K562 (cell line): ENCODE data around the gene LRRC14B. TPM values are rescaled to one million over a fixed set of nuclear protein-coding genes. Genes with fewer than 3 reads are reported as not detected.

Source experiments
- ATAC-seq: fragments of 200-7000 bp; cut with Tn5 transposase; 3 replicates; pipeline ENCODE4 v1.9.1; 2020; ENCODE audit warnings: moderate library complexity
- BruUV-seq: library from RNA; stranded (reverse); fragments of 400-500 nt; replicated peaks from 2 replicates; lab custom pipeline; 2021; lab: Mats Ljungman, UMichigan
- CTCF ChIA-PET: fragments of 300-600 bp; formaldehyde crosslinking; extraction: SDS; loops from one replicate; lab custom pipeline; 2021; ENCODE audit warnings: low intra/inter-chr PET ratio; lab: Yijun Ruan, JAX
- POLR2A ChIA-PET: fragments of 300-600, 350-650 bp; sonication (Branson Sonifier 250); formaldehyde crosslinking; extraction: SDS; loops from one replicate; lab custom pipeline; 2021; ENCODE audit warnings: antibody characterized with exemption, inconsistent platforms; lab: Yijun Ruan, JAX
- DNase-seq, 4 experiments: peaks; one replicate each; pipeline versions ENCODE4 v3.0.0 to v3.0.0-alpha.2; 2011 to 2018; ENCODE audit warnings: low spot score in 3 of 4, mixed read lengths in 3 of 4; ENCODE audit errors: extremely low read depth in 1 of 4
- FAIRE-seq: peaks from 2 replicates; lab custom pipeline; 2011; peaks lifted over from hg19 to GRCh38; lab: Jason Lieb, UNC
- H2AFZ ChIP-seq: 2 replicates; pipeline ENCODE4 v1.6.0; 2011; ENCODE audit warnings: low read depth, low read length, control low read depth, inconsistent platforms
- H3K27ac ChIP-seq: fragments of 200-600 bp; 3 replicates; pipeline ENCODE4 v1.8.0; 2011; ENCODE audit warnings: low read depth, mild to moderate bottlenecking, control low read depth, inconsistent platforms, low read length, moderate library complexity, mixed read lengths; ENCODE audit errors: extremely low read depth
- H3K27me3 ChIP-seq, 2 experiments: fragments of 300-600 bp in 1 of 2; 2 replicates in 1 of 2; 3 replicates in 1 of 2; pipeline versions ENCODE4 v1.6.0 to v1.8.0; 2011; ENCODE audit warnings: inconsistent platforms in 2 of 2, low read length in 2 of 2, mild to moderate bottlenecking in 1 of 2, mixed read lengths in 1 of 2, moderate library complexity in 1 of 2; ENCODE audit not compliant: control insufficient read depth in 2 of 2, insufficient read depth in 2 of 2
- H3K36me3 ChIP-seq: fragments of 300-600 bp; 3 replicates; pipeline ENCODE4 v1.8.0; 2011; ENCODE audit warnings: mild to moderate bottlenecking, low read length, inconsistent platforms; ENCODE audit not compliant: control insufficient read depth, insufficient read depth
- H3K4me1 ChIP-seq, 2 experiments: fragments of 200-600 bp in 1 of 2; replicated peaks in 1 of 2; 2 replicates in 1 of 2; 3 replicates in 1 of 2; pipeline versions ENCODE4 v1.5.1 to v1.8.0; 2011; ENCODE audit warnings: inconsistent platforms in 2 of 2, low read length in 2 of 2, mild to moderate bottlenecking in 1 of 2, mixed read lengths in 1 of 2, moderate library complexity in 1 of 2; ENCODE audit not compliant: control insufficient read depth in 2 of 2, insufficient read depth in 2 of 2
- H3K4me2 ChIP-seq: 2 replicates; pipeline ENCODE4 v1.6.1; 2011; ENCODE audit warnings: low read length, control low read depth, inconsistent platforms, mixed read lengths; ENCODE audit not compliant: insufficient read depth
- H3K4me3 ChIP-seq: fragments of 200-600 bp; sonication (generic), shearing (Covaris generic); 2 replicates; pipeline ENCODE4 v1.5.1; 2016; ENCODE audit warnings: control low read depth, inconsistent platforms
- H3K79me2 ChIP-seq: fragments of 200-600 bp; 3 replicates; pipeline ENCODE4 v1.8.0; 2011; ENCODE audit warnings: low read length, inconsistent platforms; ENCODE audit not compliant: control insufficient read depth, insufficient read depth
- H3K9ac ChIP-seq, 2 experiments: 2 replicates each; pipeline versions ENCODE4 v1.6.0 to v1.6.1; 2011; ENCODE audit warnings: low read depth in 2 of 2, low read length in 2 of 2, control low read depth in 1 of 2, inconsistent platforms in 1 of 2, mild to moderate bottlenecking in 1 of 2, mixed read lengths in 1 of 2; ENCODE audit not compliant: insufficient read depth in 1 of 2
- H3K9me1 ChIP-seq: one replicate; pipeline ENCODE4 v1.6.0; 2011; ENCODE audit warnings: inconsistent platforms, mild to moderate bottlenecking, low read length, moderate library complexity; ENCODE audit not compliant: control insufficient read depth, insufficient read depth
- H3K9me3 ChIP-seq: replicated peaks from 2 replicates; pipeline ENCODE4 v1.5.1; 2011; ENCODE audit warnings: low read depth, low read length, inconsistent platforms; ENCODE audit not compliant: control insufficient read depth, insufficient read depth
- H4K20me1 ChIP-seq: replicated peaks from 2 replicates; pipeline ENCODE4 v1.6.1; 2011; ENCODE audit warnings: low read length, inconsistent platforms, mixed read lengths; ENCODE audit not compliant: control insufficient read depth, insufficient read depth
- CHCHD3 ChIP-seq: fragments of 250-450 bp; sonication (Bioruptor Pico); IDR thresholded peaks from 2 replicates; pipeline ENCODE4 v2.1.2; 2022; ENCODE audit warnings: mild to moderate bottlenecking
- ETV6 ChIP-seq, 3 experiments: fragments of 150-350 bp in 1 of 3; sonication (generic) in 1 of 3; formaldehyde crosslinking in 1 of 3; IDR thresholded peaks; 2 replicates each; pipeline versions ENCODE4 v1.6.1 to v1.8.0; 2014 to 2022; ENCODE audit warnings: borderline replicate concordance in 2 of 3, low read depth in 2 of 3, antibody characterized with exemption in 1 of 3, low read length in 1 of 3, mild to moderate bottlenecking in 1 of 3, missing genetic modification reagents in 1 of 3
- JUND ChIP-seq, 2 experiments: IDR thresholded peaks; 2 replicates in 1 of 2; 3 replicates in 1 of 2; pipeline ENCODE4 v1.6.1; 2011; ENCODE audit warnings: borderline replicate concordance in 2 of 2, low read depth in 2 of 2, low read length in 2 of 2, improper control_type of control experiment in 1 of 2, missing biosample characterization in 1 of 2, missing genetic modification characterization in 1 of 2, missing genetic modification reagents in 1 of 2
- KAT8 ChIP-seq: fragments of 450-650 bp; IDR thresholded peaks from 2 replicates; pipeline ENCODE4 v1.6.1; 2016; ENCODE audit warnings: low read depth, mild to moderate bottlenecking
- NFE2L1 ChIP-seq: fragments of 450-650 bp; IDR thresholded peaks from 2 replicates; pipeline ENCODE4 v1.6.1; 2016; ENCODE audit warnings: missing genetic modification characterization, low read depth, mild to moderate bottlenecking, missing compliant biosample characterization, moderate library complexity, borderline replicate concordance
- NR0B1 ChIP-seq: fragments of 450-650 bp; IDR thresholded peaks from one replicate; pipeline ENCODE4 v1.6.1; 2018; ENCODE audit warnings: mild to moderate bottlenecking, moderate library complexity; ENCODE audit not compliant: partially characterized antibody
- NRF1 ChIP-seq, 2 experiments: fragments of 450-650 bp; IDR thresholded peaks in 1 of 2; conservative IDR thresholded peaks in 1 of 2; 2 replicates each; pipeline ENCODE4 v1.6.1; 2014; ENCODE audit warnings: mild to moderate bottlenecking in 2 of 2
- RREB1 ChIP-seq: fragments of 250-450 bp; sonication (Bioruptor Pico); IDR thresholded peaks from 2 replicates; pipeline ENCODE4 v1.4.0; 2020
- SMC3 ChIP-seq: conservative IDR thresholded peaks from 2 replicates; pipeline ENCODE4 v1.6.1; 2011; ENCODE audit warnings: low read depth, low read length, improper control_type of control experiment; ENCODE audit not compliant: insufficient read depth
- ZC3H11A ChIP-seq: IDR thresholded peaks from 2 replicates; pipeline ENCODE4 v1.6.1; 2012; ENCODE audit warnings: low read depth, low read length, improper control_type of control experiment
- ZNF253 ChIP-seq: fragments of 250-450 bp; sonication (Bioruptor Pico); conservative IDR thresholded peaks from 2 replicates; pipeline ENCODE4 v1.6.1; 2021; ENCODE audit warnings: mild to moderate bottlenecking
- ZNF347 ChIP-seq: fragments of 450-650 bp; formaldehyde crosslinking; IDR thresholded peaks from 2 replicates; pipeline ENCODE4 v1.4.0; 2020; ENCODE audit warnings: low read depth, mild to moderate bottlenecking, moderate library complexity
- ZNF354B ChIP-seq: fragments of 250-450 bp; sonication (Bioruptor Pico); IDR thresholded peaks from 2 replicates; pipeline ENCODE4 v1.4.0; 2020
- ZNF41 ChIP-seq: fragments of 250-450 bp; sonication (Bioruptor Pico); conservative IDR thresholded peaks from 2 replicates; pipeline ENCODE4 v1.4.0; 2020; ENCODE audit warnings: mild to moderate bottlenecking
- ZNF445 ChIP-seq: fragments of 250-450 bp; sonication (Bioruptor Pico); IDR thresholded peaks from 2 replicates; pipeline ENCODE4 v1.4.0; 2020; ENCODE audit warnings: low read depth, mild to moderate bottlenecking, moderate library complexity
- ZNF77 ChIP-seq: fragments of 250-450 bp; sonication (Bioruptor Pico); IDR thresholded peaks from 2 replicates; pipeline ENCODE4 v1.5.0; 2020
- WGBS: fragments of 100-300 bp; shearing (Covaris generic); methylation state at CpG from one replicate; pipeline ENCODE4 v1.1.6; 2016; ENCODE audit warnings: low coverage, mixed read lengths; ENCODE audit not compliant: insufficient coverage; ENCODE audit errors: missing lambda C conversion rate; 5-methylcytosine and 5-hydroxymethylcytosine counted together
- in situ Hi-C: fragments of 300-500 bp; cut with MboI; formaldehyde crosslinking; loops from 4 replicates; pipeline ENCODE4 v1.15.0; 2018; ENCODE audit warnings: inconsistent platforms, mixed read lengths
- intact Hi-C: fragments of 100-400 bp; cut with micrococcal nuclease; formaldehyde crosslinking; loops from 2 replicates; pipeline ENCODE4 v1.14.2; 2022
- polyA plus RNA-seq, 8 experiments: library from polyadenylated mRNA; depleted of rRNA in 4 of 8; stranded (reverse) in 5 of 8; unstranded in 3 of 8; fragments of >200 nt; fragmentation: Nextera tagmentation in 2 of 8; fragmentation: Illumina TruSeq in 1 of 8; extraction: Ambion mirVana in 2 of 8; extraction: Trizol in 1 of 8; gene quantifications; 2 replicates each; pipeline versions ENCODE4 v1.2.1 to v1.2.3, GENCODE V29; 2011 to 2014; ENCODE audit warnings: inconsistent platforms in 1 of 8, missing spikeins in 1 of 8
- total RNA-seq, 7 experiments: library from RNA; depleted of rRNA in 6 of 7; stranded (reverse); fragments of >200 nt in 6 of 7; fragmentation: Illumina TruSeq in 2 of 7; extraction: Trizol in 2 of 7; gene quantifications; 2 replicates each; pipeline versions ENCODE4 v1.2.1 to v1.2.3, GENCODE V29; 2011 to 2021; ENCODE audit warnings: low replicate concordance in 1 of 7

The LRRC14B gene
- total and polyA plus RNA-seq, 9 of the 15 experiments (the other 6 are each of a cell fraction or from before 2014, with no cell fraction given), result not detected

- POLR2A ChIA-PET, result interaction anchor here (1.0 kb wide), 1 partner anchor 8 kb away, joined by 4 read pairs; no protein-coding TSS in a partner anchor
- in situ Hi-C loops (no loop called here), intact Hi-C loops (no loop called here)
- Histone ChIP-seq H3K9me3 (no peaks in the 10 kb centered on the region), H2AFZ (no peak overlapping the region), H3K36me3 (peaks cover 95% of the 10 kb centered on the region), H3K27me3 (no peaks in the 10 kb centered on the region), H3K4me1 (no peaks in the 10 kb centered on the region), H3K4me2 (no peak overlapping the region), H3K9me1 (no peaks in the 10 kb centered on the region), H3K4me3 (no peak overlapping the region), H3K27ac (no peak overlapping the region), H4K20me1 (no peaks in the 10 kb centered on the region; the same call in 1 of the 2 replicates), H3K79me2 (peaks cover 2% of the 10 kb centered on the region), H3K9ac (no peak overlapping the region)
- CTCF ChIA-PET, result no interaction called here
- ATAC-seq (no peak), DNase-seq (no peak), FAIRE-seq (no peak)
- BruUV-seq, result no TSS peak
- TF ChIP-seq ZNF347, result no peak
- TF ChIP-seq NR0B1, result no peak
- no peak for TF ChIP-seq ZNF41
- TF ChIP-seq ZC3H11A, result no peak
- no peak for TF ChIP-seq ZNF253 (CRISPR knock-in tag)
- no peak for TF ChIP-seq JUND (IDR thresholded peaks at IDR 0.05; ENCODE audit: borderline replicate concordance, low read depth, low read length)
- TF ChIP-seq JUND (tag; IDR thresholded peaks at IDR 0.05; ENCODE audit: borderline replicate concordance, low read depth, low read length), result no peak
- TF ChIP-seq ZNF354B (CRISPR knock-in tag), result no peak
- TF ChIP-seq RREB1 (CRISPR knock-in tag), result no peak
- TF ChIP-seq NFE2L1, result no peak
- TF ChIP-seq CHCHD3 (CRISPR knock-in tag), result no peak
- TF ChIP-seq NRF1 (conservative IDR thresholded peaks at IDR 0.05 in 1 of 2, IDR thresholded peaks at IDR 0.05 in 1 of 2), result no peak
- TF ChIP-seq ETV6 (IDR thresholded peaks at IDR 0.05; ENCODE audit: borderline replicate concordance in 1 of 2, low read depth in 2 of 2, low read length in 1 of 2), result no peak
- no peak for TF ChIP-seq ETV6 (CRISPR knock-in tag; IDR thresholded peaks at IDR 0.05; ENCODE audit: borderline replicate concordance)
- no peak for TF ChIP-seq ZNF77 (CRISPR knock-in tag)
- no peak for TF ChIP-seq ZNF445 (CRISPR knock-in tag)
- no peak for TF ChIP-seq SMC3
- TF ChIP-seq KAT8, result no peak
- WGBS, result 92% methylated on average over 3 of the region's 3 CpGs
Observed at GRCh38 chr5:228886-229285, 37.6 kb downstream of the LRRC14B start.
